ENCODE data around the gene PHACTR3. TPM values are rescaled to one million over a fixed set of nuclear protein-coding genes. Genes with fewer than 3 reads are reported as not detected.

PHACTR3 gene
- total RNA-seq, 1 experiment from 2014 or later = 0.11 TPM

GRCh38 chr20:59752101-59752586 lies 147.8 kb downstream of the PHACTR3 start:
- no peak for TF ChIP-seq CTCF (IDR thresholded peaks at IDR 0.05; ENCODE audit: insufficient read depth in 1 of 2, low read depth in 1 of 2, low read length in 1 of 2, severe bottlenecking in 1 of 2, unreplicated experiment in 1 of 2)
- H3K36me3 Mint-ChIP-seq (ENCODE audit: insufficient read depth, unreplicated experiment) = no peaks in the 10 kb centered on the region
- H3K9me3 Mint-ChIP-seq (ENCODE audit: unreplicated experiment) = no peaks in the 10 kb centered on the region
- Histone ChIP-seq H3K36me3 (ENCODE audit: control insufficient read depth, insufficient read depth, low read length) (no peaks in the 10 kb centered on the region), H3K4me1 (no peaks in the 10 kb centered on the region), H3K27me3 (replicated peaks; ENCODE audit: control insufficient read depth, insufficient read depth, low read length) (peaks cover 10% of the 10 kb centered on the region), H3K4me3 (ENCODE audit: low read depth, low read length) (no peak overlapping the region), H3K9me3 (no peaks in the 10 kb centered on the region)
- no peaks in the 10 kb centered on the region for H3K4me1 Mint-ChIP-seq (ENCODE audit: low read depth, unreplicated experiment)
- H3K4me3 Mint-ChIP-seq (ENCODE audit: unreplicated experiment) = no peak overlapping the region
- intact Hi-C loops (cut with micrococcal nuclease; ENCODE audit: unreplicated experiment) = no loop called here
- DNase-seq = no peak
- H3K27me3 Mint-ChIP-seq (ENCODE audit: insufficient read depth, unreplicated experiment) = peaks cover 64% of the 10 kb centered on the region
- no peak overlapping the region for H3K27ac Mint-ChIP-seq (ENCODE audit: unreplicated experiment)
- ChIA-PET CTCF (interaction anchor here (0.6 to 1.4 kb wide), 4 partner anchors 15 to 192 kb away, joined by 3 to 6 read pairs (median 3); no protein-coding TSS in a partner anchor), POLR2A (no interaction called here)
- BruUV-seq (replicated peaks) = no TSS peak

GRCh38 chr20:59752704-59753460 lies 148.5 kb downstream of the PHACTR3 start:
- Mint-ChIP-seq H3K4me3 (ENCODE audit: unreplicated experiment) (no peak overlapping the region), H3K9me3 (ENCODE audit: unreplicated experiment) (no peaks in the 10 kb centered on the region), H3K27ac (ENCODE audit: unreplicated experiment) (no peak overlapping the region), H3K27me3 (ENCODE audit: insufficient read depth, unreplicated experiment) (peaks cover 64% of the 10 kb centered on the region), H3K36me3 (ENCODE audit: insufficient read depth, unreplicated experiment) (no peaks in the 10 kb centered on the region), H3K4me1 (ENCODE audit: low read depth, unreplicated experiment) (no peaks in the 10 kb centered on the region)
- DNase-seq = no peak
- H3K36me3 ChIP-seq (ENCODE audit: control insufficient read depth, insufficient read depth, low read length) = no peaks in the 10 kb centered on the region
- H3K27me3 ChIP-seq (replicated peaks; ENCODE audit: control insufficient read depth, insufficient read depth, low read length) = peaks cover 10% of the 10 kb centered on the region
- no peak for TF ChIP-seq CTCF (IDR thresholded peaks at IDR 0.05; ENCODE audit: insufficient read depth in 1 of 2, low read depth in 1 of 2, low read length in 1 of 2, severe bottlenecking in 1 of 2, unreplicated experiment in 1 of 2)
- CTCF ChIA-PET = interaction anchor here (0.7 to 1.4 kb wide), 4 partner anchors 31 to 192 kb away, joined by 3 to 6 read pairs (median 3); no protein-coding TSS in a partner anchor
- POLR2A ChIA-PET = no interaction called here
- H3K4me1 ChIP-seq = no peaks in the 10 kb centered on the region
- H3K9me3 ChIP-seq = no peaks in the 10 kb centered on the region
- no peak overlapping the region for H3K4me3 ChIP-seq (ENCODE audit: low read depth, low read length)
- no TSS peak for BruUV-seq (replicated peaks)
- intact Hi-C loops (cut with micrococcal nuclease; ENCODE audit: unreplicated experiment) = no loop called here

- H3K9me3 ChIP-seq = no peaks in the 10 kb centered on the region
- intact Hi-C loops (cut with micrococcal nuclease; ENCODE audit: unreplicated experiment) = no loop called here
- DNase-seq = peak in 1 of 2 experiments; percentile 50
- Mint-ChIP-seq H3K4me1 (ENCODE audit: low read depth, unreplicated experiment) (no peaks in the 10 kb centered on the region), H3K27ac (ENCODE audit: unreplicated experiment) (no peak overlapping the region), H3K4me3 (ENCODE audit: unreplicated experiment) (no peak overlapping the region), H3K9me3 (ENCODE audit: unreplicated experiment) (no peaks in the 10 kb centered on the region), H3K27me3 (ENCODE audit: insufficient read depth, unreplicated experiment) (peaks cover 63% of the 10 kb centered on the region), H3K36me3 (ENCODE audit: insufficient read depth, unreplicated experiment) (no peaks in the 10 kb centered on the region)
- no peaks in the 10 kb centered on the region for H3K4me1 ChIP-seq
- no peak for TF ChIP-seq CTCF (IDR thresholded peaks at IDR 0.05; ENCODE audit: insufficient read depth in 1 of 2, low read depth in 1 of 2, low read length in 1 of 2, severe bottlenecking in 1 of 2, unreplicated experiment in 1 of 2)
- BruUV-seq (replicated peaks) = no TSS peak
- ChIA-PET POLR2A (no interaction called here), CTCF (interaction anchor here (1.3 to 1.4 kb wide), 2 partner anchors 30 to 157 kb away, joined by 3 read pairs; no protein-coding TSS in a partner anchor)
- H3K4me3 ChIP-seq (ENCODE audit: low read depth, low read length) = no peak overlapping the region
- no peaks in the 10 kb centered on the region for H3K36me3 ChIP-seq (ENCODE audit: control insufficient read depth, insufficient read depth, low read length)
- peaks cover 10% of the 10 kb centered on the region for H3K27me3 ChIP-seq (replicated peaks; ENCODE audit: control insufficient read depth, insufficient read depth, low read length)
Measured at GRCh38 chr20:59753836-59754235, 149.5 kb downstream of the PHACTR3 start.
